G401 (cell line): ENCODE measurements around the gene RNF5. TPM values are rescaled to one million over a fixed set of nuclear protein-coding genes. Genes with fewer than 3 reads are reported as not detected.
A peak's percentile ranks its signal among the peaks of the same experiment; 100 is the strongest.
"Not testable (repeated sequence)": the region's sequence is repeated elsewhere in the genome, so short reads cannot be mapped to it uniquely, and the experiment has no call there.

Experiments
- DNase-seq: peaks from one replicate; pipeline ENCODE4 v3.0.0-alpha.2; 2015; ENCODE audit warnings: low spot score
- in situ Hi-C: cut with HindIII; loops from 2 replicates; pipeline ENCODE4 v1.10.0; 2016; ENCODE audit warnings: low sequenced_read_pairs, mixed read lengths
- total RNA-seq: library from RNA; depleted of rRNA; stranded (reverse); fragments of >200 nt; shearing (Covaris generic); gene quantifications from 2 replicates; pipeline ENCODE4 v1.2.3, GENCODE V29; 2014; rRNA removed

The RNF5 gene, protein sequence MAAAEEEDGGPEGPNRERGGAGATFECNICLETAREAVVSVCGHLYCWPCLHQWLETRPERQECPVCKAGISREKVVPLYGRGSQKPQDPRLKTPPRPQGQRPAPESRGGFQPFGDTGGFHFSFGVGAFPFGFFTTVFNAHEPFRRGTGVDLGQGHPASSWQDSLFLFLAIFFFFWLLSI
- 122 and 128 TPM in 2 replicates for total RNA-seq

DNA sequence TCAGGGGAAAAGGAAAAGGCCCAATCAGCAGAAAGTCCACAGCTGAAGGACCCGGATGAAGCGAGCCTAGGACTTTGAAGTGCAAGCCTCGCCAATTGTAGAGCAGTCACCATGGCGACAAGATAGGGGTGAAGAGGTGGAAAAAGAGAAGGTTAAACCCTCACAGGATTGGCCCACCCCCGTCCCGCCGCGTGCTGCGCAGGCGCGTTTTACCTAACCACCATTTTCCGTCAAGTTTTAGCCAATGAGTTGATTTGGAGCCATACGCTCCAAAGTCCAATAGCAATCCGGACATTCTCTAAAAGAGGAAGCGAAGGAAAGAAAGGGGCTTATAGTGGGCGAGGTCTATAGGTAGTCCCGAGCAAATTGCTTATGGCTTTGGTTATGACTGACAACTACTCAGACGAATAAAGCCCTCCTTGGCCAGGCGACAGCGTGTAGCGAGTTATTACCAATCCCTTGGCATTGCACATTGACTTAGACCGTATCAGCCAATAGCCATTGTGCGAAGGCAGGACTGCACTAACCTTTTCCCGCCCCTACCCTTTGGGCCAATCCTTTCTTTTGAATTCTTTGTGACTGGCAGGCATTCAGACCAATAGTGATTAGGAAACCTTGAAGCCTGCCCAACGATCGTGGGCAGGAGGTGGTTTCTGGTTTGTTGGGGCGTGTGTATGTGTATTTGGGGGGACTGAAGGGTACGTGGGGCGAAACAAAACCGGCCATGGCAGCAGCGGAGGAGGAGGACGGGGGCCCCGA is at the start of gene RNF5:
Gene RNF5, plus strand, starts transcription at position 618 of the 759 bp plus-strand sequence. Its CDS starts 107 bp downstream, at position 725.
- DNase-seq: peak; percentile 100
- in situ Hi-C loops: no loop called here

DNA sequence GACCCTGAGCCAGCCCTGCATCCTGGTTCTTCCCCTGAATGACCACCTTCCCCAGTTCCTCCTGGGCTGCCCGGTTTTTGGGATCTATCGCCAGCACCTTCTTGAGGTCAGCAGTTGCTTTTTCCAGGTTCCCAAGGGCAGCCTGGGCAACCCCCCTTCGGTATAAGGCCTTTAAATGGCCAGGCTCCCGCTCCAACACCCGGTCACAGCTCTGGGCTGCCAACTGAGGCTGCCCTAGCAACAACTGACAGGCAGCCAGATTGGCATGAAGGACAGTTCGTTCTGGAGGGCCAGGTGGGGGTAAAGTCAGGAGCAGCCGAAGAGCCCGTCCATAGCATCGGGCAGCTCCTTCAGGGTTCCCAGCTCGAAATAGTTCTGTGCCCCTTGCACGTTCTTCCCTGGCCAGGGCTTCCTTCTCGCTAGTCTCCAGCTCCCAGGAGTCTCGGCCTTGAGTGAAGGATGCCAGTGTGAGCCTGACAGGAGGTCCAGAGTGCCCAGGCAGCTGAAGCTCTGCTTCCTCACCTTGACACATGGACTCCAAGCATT is 49.4 kb upstream of the RNF5 start:
- in situ Hi-C loops: loop anchor here (5.0 kb wide), 1 partner anchor 53 kb away; the partner anchor contains the start of gene AGER
- no peak for DNase-seq

DNA sequence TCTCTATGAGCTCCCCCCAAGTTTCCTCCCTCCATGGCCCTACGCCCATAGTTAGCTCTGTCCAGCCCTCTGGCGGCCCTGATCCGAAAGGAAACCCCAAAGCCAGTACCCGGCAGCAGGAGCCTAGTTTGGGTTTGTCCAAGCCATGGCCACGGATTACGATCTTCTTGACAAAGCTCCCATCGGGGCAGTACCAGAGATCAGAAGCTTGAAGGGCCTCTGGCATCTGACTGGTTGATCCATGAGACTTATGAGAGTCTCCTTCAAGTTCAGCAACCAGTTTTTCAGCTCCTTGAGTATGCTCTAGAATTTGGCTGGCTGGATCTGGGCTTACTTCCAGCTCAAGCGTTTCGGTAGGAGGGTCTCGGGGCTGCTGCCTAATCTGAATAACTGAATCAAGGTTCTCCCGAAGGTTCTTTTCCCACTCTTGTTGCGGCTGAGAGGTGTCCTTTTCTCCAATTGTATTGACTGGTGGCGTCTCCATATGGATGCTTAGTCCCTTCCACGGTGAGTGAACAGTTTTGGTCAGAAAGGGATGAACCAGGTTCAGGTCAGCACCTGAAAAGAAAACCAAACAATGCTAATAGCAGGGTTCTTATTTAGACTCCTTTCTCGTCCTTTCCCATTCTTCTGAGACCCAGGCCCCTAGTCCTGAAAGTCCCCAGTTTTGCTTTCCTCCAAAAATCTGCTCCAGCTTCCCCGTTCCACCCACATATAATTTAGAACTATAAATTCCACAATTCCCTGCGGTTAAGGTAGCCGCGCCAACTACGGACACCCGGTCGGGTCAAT is 48.7 kb upstream of the RNF5 start:
- in situ Hi-C loops: loop anchor here (5.0 kb wide), 1 partner anchor 53 kb away; the partner anchor contains the start of gene AGER
- DNase-seq: no peak

DNA sequence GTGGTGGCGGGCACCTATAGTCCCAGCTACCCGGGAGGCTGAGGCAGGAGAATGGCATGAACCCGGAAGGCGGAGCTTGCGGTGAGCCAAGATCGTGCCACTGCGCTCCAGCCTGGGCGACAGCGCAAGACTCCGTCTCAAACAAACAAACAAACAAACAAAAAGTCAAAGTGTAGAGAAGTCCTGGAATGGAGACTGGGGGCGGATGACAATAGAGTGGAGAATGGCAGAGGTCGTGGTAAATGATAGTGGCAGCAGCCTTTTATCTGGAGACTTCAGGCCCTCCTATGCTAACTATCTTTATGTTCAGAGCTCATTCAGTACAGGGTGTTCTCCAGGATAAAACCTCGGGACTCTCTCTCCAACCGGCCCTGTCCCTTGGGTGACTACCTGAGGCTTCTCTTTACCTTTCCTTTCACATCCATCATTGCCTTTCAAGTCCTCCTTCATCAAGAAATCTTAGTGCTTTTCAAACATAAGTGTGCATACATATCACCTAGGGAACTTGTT is 46.7 kb upstream of the RNF5 start:
- DNase-seq: no peak
- in situ Hi-C loops: no loop called here

DNA sequence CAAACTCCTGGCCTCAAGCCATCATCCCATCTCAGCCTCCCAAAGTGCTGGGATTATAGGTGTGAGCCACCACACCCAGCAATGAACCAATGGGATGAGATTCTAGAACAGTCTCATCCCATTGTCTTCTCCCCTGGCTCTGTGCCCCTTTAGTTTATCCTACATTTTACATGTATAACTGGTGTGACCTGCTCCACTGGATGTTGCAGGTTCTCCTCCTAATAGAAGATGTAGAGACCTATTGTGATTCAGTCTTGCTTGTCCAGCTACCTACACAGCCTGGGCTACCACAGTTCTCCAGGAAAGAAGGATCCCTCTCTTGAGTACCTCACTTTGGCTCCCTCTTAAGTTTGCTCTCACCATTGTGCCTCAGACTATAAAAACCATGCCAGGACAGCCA is 46.1 kb upstream of the RNF5 start:
- DNase-seq: no peak
- in situ Hi-C loops: no loop called here

DNA sequence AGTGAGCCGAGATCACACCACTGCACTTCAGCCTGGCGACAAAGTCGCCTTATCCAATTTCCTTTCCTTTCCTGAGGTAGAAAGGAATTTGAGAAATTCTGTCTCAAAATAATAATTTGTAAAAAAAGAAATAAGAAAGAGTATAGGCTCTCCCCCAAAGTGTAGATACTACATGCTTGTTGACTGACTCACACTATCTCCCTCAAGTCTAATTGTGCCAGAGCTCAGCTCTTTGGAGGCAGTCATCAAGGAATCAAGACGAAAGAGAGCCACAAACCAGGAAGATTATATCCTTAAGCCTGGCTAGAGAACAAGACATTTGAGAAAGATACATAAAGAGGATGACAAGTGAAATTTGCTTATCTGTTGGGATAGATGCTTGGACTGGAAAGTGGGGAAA is 44.4 kb upstream of the RNF5 start:
- no peak for DNase-seq
- in situ Hi-C loops: no loop called here

DNA sequence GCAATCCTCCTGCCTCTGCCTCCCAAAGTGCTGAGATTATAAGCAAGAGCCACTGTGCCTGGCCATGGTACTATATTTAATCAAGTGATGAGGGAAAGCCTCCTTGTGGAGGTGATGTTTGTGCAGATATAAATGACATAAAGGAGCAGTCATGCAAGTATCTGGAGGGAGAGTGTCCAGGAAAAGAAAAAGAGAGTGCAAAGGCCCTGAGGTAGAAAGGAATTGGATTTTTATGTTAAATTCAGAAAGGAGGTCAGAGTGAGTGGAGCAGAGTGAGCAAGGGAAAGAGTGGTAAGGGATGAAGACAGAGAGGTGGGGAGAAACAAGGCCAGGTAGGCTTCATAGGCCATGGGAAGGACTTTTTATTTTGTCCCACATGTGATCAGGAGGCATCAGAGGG is 40.8 kb upstream of the RNF5 start:
- in situ Hi-C loops: no loop called here
- no peak for DNase-seq

DNA sequence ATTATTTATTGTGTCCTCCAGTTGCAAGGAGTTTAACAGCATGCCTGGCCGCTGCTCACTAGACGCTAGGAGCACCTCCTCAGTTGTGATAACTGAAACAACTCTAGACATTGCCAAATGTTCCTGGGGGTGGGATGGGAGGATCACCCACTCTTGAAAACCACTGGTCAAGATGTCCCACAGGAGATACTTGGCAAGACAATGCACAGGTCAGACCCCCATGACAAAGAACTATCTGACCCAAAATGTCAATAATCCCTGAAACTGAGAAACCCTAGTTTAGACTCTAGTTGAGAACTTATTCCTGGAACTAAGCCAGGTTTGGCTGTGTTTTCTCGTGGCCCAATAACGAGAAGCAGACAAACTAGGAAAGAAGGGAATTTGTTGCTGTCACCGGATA is 38.6 kb upstream of the RNF5 start:
- in situ Hi-C loops: no loop called here
- no peak for DNase-seq

DNA sequence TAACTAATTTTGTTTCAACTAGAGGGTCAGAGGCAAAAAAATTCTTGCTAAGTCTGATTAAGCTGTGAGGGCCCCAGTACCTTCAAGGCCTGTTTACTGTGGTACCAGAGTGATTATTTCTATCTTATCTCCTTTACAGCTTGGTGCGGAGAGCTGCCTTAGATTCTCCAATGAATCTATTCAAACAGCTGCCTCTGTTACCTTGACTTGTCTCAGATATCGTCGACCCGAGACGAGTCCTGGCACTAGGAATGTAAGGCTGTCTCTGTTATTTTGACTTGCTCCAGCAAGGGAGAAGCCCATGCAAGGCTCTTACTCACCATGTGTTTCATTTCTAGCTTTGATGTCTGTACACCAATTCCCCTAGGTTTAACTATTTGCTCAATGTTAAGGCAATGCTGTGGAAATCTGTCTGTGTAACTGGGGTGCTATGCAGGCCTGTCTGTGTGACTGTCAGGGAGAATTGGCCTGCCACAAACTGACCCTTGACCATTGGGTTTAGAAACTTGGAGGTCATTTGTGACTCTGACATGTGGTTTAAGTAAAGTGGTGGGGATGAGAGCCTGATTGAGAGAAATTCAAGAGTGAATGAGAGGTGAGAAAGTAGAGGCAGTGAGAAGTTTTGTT is 37.7 kb upstream of the RNF5 start:
- in situ Hi-C loops: no loop called here
- DNase-seq: no peak

DNA sequence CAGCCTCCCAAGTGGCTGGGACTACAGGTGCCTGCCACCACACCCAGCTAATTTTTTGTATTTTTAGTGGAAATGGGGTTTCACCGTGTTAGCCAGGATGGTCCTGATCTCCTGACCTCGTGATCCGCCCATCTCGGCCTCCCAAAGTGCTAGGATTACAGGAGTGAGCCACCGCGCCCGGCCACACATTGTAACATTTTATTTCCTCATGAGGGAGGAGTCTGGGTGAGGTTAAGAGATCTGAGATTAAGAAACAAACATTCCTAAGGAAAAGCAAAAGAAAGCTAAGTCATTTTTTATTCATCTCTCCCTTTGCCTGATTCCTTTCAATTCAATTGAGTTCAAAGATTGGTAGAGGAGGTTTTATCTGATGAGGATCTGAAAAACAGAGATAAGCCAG is 34.0 kb upstream of the RNF5 start:
- in situ Hi-C loops, DNase-seq: not testable (repeated sequence)

DNA sequence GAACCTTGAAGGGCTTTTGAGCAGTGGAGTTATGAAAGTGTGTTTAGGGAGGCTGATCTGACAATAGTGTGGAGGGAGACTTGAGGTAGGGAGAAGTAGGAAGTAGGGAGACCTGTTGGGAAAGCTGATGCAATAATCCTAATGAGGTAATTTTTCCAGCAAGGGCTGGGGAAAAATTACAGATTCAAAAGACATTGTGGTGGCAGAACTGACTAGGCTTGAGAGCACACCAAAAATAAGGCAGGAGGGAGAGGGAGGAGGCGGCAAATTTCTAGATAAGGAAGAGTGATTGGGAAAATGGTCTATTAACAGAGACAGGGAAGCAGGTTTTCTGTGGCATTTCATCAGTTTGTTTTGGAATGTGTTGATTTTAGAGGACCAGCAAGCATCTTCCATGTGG is 31.9 kb upstream of the RNF5 start:
- in situ Hi-C loops: no loop called here
- DNase-seq: no peak

DNA sequence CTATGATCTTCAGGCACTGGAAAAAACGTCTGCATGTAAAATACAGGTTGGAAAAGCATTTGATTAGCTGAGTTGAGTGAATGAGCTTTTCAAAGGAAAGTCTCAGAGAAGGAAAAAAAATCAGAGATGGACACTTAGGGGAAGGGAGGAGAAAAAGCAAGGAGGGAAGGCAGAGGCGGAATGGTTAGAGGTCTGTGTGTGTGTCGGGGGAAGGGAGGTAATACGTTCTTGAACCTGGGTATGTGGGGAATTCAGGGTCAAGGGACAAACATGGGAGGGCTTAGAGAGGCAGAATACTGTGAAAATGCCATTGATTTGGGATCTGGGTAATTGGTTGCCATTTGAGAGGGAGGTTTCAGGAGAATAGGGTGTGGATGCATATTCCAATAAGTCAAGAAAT is 31.5 kb upstream of the RNF5 start:
- no peak for DNase-seq
- in situ Hi-C loops: no loop called here

DNA sequence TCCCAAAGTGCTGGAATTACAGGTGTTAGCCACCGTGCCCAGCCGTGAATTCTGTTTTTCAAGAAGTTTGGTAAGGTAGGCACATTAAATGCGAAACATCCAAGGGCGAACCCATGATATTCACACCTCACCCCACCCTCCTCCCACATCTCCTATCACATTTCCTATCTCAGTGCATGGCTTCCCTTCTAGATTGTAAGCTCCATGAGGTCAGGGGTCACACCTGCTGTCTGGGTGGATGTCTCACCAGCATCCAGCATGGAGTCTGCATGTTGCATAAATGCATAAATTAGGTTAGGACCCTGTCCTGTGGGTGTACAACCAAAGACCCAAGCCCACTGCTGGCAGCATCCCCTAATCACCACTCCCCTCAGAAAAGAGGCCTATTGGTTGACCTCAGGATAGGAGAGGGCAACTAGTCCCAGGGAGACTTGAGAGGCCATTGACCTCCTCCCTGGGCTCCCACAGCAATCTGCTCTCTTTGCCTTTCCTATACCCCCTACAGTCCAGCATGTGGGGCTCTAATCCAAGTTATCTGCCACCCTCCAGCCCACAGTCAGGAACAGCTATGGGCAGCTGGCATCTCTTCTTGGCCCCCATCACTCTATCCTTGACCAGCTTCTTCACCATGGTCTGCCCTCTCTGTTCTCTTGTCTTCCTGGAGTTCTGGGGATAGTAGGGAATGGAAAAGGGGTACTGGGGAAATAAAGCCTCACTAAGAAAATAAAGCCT is 30.6 kb upstream of the RNF5 start:
- no peak for DNase-seq
- in situ Hi-C loops: no loop called here

DNA sequence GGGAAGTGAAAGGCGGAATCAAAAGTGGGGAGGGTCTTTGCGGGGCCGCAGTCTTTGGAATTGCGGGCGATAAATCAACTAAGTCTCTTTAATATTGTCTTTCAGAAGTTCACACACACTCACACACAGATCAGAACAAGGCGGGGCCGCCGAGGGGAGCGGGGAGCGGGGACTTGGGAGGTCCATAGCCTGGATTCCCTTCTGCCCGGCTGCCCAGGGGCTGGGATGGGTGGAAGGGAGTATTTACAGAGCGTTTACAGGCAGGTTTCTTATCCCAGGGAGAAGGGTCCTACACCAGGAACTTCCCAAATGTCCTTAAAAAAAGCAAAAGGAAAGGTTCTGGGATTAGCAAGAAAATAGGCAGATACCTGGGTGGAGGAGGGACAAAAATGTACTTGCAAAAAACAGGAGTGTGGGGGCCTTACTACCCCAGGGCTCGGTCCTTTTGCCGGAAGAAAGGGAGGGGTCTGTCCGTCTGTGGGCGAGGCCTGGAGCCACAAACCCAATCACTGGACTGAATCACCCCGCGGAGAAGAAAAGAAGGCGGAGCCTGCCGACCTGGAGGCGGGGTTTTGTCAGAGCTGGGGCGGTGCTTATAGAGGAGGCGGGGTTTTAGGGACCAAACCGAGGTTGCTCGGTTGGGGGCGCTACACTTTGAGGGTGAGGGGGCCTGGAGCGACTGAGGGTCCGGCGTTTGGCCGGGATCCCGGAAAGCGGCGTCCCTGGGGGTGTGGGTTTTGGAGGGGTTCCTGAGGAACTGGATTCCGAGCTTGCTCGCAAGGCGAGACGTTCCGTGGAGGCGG is 29.7 kb upstream of the RNF5 start:
- no peak for DNase-seq

DNA sequence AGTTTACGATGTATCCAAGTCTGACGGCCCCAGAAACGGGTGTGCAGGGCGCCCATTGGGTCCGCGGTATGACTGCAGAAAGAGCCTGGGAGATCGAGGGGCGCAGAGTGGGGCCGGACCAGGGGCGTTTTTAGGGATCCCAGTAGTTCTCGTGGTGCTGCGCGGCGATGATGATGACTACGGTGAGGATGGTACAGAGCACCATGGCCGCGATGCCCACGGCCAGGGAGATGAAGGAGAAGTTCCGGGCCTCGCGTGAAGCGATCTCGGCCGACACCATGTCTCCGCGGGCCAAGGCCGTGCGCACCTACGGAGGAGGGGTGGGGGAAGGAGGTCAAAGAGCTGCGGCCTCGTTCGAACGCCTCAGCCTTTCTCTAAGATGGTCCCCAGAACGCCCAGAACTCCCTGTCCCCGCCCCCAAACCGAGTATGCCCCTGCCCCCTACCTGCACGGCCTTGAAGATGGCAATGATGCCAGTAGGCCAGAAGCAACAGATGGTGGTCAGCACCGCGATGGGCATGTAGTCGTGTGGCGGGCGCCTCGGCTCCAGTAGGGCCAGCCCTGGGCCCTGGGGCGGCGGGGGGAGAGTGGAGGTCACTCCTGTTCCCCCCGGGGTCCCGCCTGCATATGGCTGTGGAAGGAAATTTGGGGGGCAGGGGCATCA is 29.0 kb upstream of the RNF5 start:
- no peak for DNase-seq
- in situ Hi-C loops: no loop called here

More for the DNA sequence above, 29.7 kb upstream of the RNF5 start:
- in situ Hi-C loops: no loop called here

DNA sequence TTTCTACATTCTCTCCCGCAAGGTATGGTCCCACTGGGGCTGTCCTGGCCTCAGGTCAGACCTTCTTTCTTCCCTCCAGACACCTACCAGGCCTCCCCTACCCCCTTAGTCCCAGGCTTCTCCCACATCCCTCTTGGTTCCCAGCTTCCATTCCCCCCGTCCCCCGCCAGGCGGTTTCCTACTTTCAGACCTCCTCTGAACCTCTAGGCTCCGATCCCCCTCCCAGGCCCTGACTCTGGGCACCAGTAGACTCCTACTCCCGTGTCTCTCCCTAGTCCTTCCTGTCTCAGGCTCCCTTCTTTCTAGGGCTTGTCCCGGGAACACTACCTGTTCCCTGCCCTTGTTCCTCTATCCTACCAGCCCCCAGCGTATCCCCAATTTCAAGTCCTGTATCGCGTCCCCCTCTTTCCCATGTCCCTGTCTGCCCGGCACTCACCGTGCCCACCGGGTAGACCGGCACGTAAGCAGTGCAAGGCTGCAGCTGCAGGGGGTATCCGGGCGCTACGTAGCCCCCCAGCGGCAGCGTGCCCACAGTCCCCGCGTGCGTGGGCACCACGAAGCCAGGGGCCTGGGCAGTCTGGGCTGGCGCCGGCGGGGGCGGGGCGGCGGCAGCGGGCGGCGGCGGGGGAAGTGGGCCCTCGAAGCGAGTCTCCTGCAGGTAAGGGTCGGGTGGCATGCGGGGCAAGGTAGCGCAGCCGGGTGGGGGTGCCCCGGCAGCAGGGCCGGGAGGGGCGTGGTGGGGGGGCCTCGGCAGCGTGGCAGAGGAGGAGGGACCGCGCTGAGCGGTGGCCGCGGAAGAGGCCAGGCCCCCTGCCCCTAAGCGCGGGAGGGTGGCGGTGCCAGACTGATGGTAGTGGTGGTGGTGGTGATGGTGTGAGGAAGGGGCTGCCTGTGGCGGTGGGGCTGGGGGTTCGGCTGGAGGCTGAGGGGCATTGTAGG is 28.0 kb upstream of the RNF5 start:
- DNase-seq: peak; percentile 20
- in situ Hi-C loops: no loop called here
